Measurements from ENCODE around the gene TMEM150B.

TMEM150B gene

DNA sequence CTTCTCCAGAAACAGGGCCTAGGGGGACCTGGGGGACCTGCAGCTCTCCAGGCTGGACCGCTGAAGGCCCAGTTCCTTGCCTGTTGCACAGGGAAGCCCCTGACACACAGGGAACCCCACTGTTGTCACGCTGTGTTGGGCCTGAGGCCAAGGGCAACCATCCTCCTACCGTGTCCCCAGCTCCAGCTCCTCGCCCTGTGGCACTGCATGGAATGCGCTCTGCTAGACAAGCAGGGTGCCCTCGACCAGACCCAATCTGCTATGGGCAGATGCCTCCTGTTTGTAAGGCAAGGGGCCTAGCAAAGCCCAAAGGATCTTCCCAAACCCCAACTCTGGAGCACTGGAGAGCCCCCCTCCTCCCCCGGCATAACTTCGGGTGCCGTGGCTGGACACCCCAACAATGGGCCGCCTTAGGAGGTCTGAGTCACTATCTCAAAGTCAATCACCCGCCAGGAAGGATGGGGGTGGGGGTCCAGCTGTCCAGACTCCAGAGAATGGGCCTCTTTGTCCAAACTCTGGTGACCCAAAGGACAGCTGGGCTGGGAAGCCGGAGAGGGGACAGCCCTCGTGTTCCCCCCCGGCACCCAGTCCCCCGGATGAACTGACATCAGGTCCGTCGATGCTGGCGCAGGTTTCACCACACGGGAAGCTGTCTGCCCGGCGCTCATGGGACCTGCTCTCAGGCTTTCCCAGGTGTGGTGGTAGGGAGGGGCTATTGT is 37.6 kb downstream of the TMEM150B start:
- Histone ChIP-seq H4K91ac (ENCODE audit: low read depth, low read length) (no peak overlapping the region), H3K36me3 (ENCODE audit: control insufficient read depth in 1 of 2, insufficient read depth in 2 of 2, low read length in 2 of 2) (peaks cover 9 to 14% of the 10 kb centered on the region in 2 experiments), H3K4me3 (ENCODE audit: low read depth, low read length) (no peak overlapping the region), H3K23ac (ENCODE audit: low read length) (no peak overlapping the region), H3K14ac (ENCODE audit: low read length) (no peak overlapping the region), H3K79me2 (ENCODE audit: control insufficient read depth, insufficient read depth, low read length, poor library complexity) (no peaks in the 10 kb centered on the region), H3K9me3 (ENCODE audit: insufficient read depth, low read depth, low read length) (peaks cover 4% of the 10 kb centered on the region), H2BK120ac (ENCODE audit: insufficient read depth, low read length, poor library complexity) (no peak overlapping the region), H3K4me1 (ENCODE audit: control insufficient read depth in 1 of 2, insufficient read depth in 2 of 2, low read length in 2 of 2) (peaks cover 3 to 6% of the 10 kb centered on the region in 2 experiments), H3K9ac (ENCODE audit: low read length) (peak overlapping the region; percentile 15), H2AFZ (ENCODE audit: insufficient read depth, low read length, poor library complexity) (no peak overlapping the region), H2BK12ac (ENCODE audit: low read length) (no peak overlapping the region), H3K4ac (ENCODE audit: low read depth, low read length) (no peak overlapping the region), H2AK5ac (ENCODE audit: low read length) (no peak overlapping the region), H3K27me3 (ENCODE audit: insufficient read depth, low read length) (no peaks in the 10 kb centered on the region), H4K12ac (ENCODE audit: low read depth, low read length) (no peak overlapping the region), H2BK5ac (ENCODE audit: low read depth, low read length, poor library complexity) (no peak overlapping the region), H4K8ac (ENCODE audit: low read depth, low read length) (no peak overlapping the region), H3K4me2 (ENCODE audit: low read length) (no peak overlapping the region), H3K27ac (ENCODE audit: low read depth, low read length) (no peak overlapping the region), H3K18ac (ENCODE audit: low read length) (no peak overlapping the region), H3K79me1 (ENCODE audit: low read length) (no peaks in the 10 kb centered on the region)
- no CpG with 5 or more reads among the region's 21 CpGs for WGBS (ENCODE audit: extremely low coverage, insufficient coverage, insufficient read length)
- no peak for DNase-seq

DNA sequence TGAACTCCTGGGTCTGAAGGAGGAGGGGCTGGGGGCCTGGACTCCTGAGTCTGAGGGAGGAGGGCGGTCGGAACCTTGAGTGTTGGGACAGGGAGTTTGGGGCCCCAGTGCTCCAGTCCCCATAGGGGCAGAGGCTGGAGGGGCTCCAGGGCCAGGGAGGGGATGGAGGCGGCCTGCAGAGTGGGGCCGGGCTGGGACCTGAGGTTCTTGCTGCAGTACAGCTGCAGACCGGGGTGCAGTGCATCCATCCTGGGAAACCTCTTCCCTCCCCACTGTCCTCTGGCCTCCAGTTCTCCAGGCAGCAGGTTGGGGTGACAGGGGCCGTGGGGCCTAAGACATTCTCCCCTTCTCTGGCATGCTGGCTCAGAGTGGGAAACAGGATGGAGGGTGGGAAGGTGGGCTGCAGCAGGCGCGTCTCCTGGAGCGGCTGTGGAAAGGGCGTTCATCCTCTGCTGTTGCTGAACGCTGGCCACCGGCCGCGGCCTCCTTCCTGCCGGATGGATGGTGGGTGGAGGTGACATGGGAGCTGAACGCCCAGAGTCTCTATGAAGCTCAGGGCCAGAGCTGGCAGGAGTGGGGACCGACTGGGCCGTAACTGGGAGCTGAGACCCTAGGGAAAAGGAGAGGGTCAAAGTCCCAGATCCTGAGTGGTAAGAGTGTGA is 39.8 kb downstream of the TMEM150B start:
- no peak overlapping the region for H4K12ac ChIP-seq (ENCODE audit: low read depth, low read length)
- H2BK120ac ChIP-seq (ENCODE audit: insufficient read depth, low read length, poor library complexity), result no peak overlapping the region
- H3K4me1 ChIP-seq (ENCODE audit: control insufficient read depth in 1 of 2, insufficient read depth in 2 of 2, low read length in 2 of 2), result peaks cover 3 to 6% of the 10 kb centered on the region in 2 experiments
- peak overlapping the region; percentile 6 for H3K4me2 ChIP-seq (ENCODE audit: low read length)
- no peak overlapping the region for H3K23ac ChIP-seq (ENCODE audit: low read length)
- H3K27ac ChIP-seq (ENCODE audit: low read depth, low read length), result no peak overlapping the region
- WGBS (ENCODE audit: extremely low coverage, insufficient coverage, insufficient read length), result no CpG with 5 or more reads among the region's 18 CpGs
- no peak overlapping the region for H4K91ac ChIP-seq (ENCODE audit: low read depth, low read length)
- no peak overlapping the region for H4K8ac ChIP-seq (ENCODE audit: low read depth, low read length)
- H3K36me3 ChIP-seq (ENCODE audit: control insufficient read depth in 1 of 2, insufficient read depth in 2 of 2, low read length in 2 of 2), result peaks cover 9 to 14% of the 10 kb centered on the region in 2 experiments
- H3K9ac ChIP-seq (ENCODE audit: low read length), result no peak overlapping the region
- no peak overlapping the region for H2AK5ac ChIP-seq (ENCODE audit: low read length)
- no peak overlapping the region for H2BK12ac ChIP-seq (ENCODE audit: low read length)
- no peak overlapping the region for H2AFZ ChIP-seq (ENCODE audit: insufficient read depth, low read length, poor library complexity)
- H2BK5ac ChIP-seq (ENCODE audit: low read depth, low read length, poor library complexity), result no peak overlapping the region
- H3K79me1 ChIP-seq (ENCODE audit: low read length), result peaks cover 3% of the 10 kb centered on the region
- H3K27me3 ChIP-seq (ENCODE audit: insufficient read depth, low read length), result no peaks in the 10 kb centered on the region
- no peak overlapping the region for H3K4me3 ChIP-seq (ENCODE audit: low read depth, low read length)
- no peaks in the 10 kb centered on the region for H3K79me2 ChIP-seq (ENCODE audit: control insufficient read depth, insufficient read depth, low read length, poor library complexity)
- H3K18ac ChIP-seq (ENCODE audit: low read length), result peak overlapping the region; percentile 35
- DNase-seq, result no peak
- H3K4ac ChIP-seq (ENCODE audit: low read depth, low read length), result no peak overlapping the region
- H3K9me3 ChIP-seq (ENCODE audit: insufficient read depth, low read depth, low read length), result peaks cover 4% of the 10 kb centered on the region
- no peak overlapping the region for H3K14ac ChIP-seq (ENCODE audit: low read length)

DNA sequence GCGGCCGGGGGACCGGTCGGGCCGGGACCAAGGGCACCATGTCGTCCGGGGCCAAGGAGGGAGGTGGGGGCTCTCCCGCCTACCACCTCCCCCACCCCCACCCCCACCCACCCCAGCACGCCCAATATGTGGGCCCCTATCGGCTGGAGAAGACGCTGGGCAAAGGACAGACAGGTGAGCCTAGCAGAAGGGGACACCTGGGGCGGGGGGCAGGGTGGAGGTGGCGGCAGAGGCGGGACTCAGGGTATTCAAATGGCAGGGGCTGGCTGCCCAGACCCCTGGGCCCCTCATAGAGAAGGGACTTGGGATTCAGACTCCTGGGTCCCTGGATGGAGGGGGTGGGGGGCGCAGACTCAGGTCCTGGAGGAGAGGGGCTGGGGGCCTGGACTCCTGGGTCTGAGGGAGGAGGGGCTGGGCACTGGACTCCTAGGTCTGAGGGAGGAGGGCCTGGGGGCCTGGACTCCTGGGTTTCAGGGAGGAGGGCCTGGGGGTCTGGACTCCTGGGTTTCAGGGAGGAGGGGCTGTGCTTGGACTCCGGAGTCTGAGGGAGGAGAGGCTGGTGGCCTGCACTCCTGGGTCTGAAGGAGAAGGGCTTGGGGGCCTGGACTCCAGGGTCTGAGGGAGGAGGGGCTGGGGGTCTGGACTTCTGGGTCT is 40.6 kb downstream of the TMEM150B start:
- no CpG with 5 or more reads among the region's 16 CpGs for WGBS (ENCODE audit: extremely low coverage, insufficient coverage, insufficient read length)
- H3K79me1 ChIP-seq (ENCODE audit: low read length), result peaks cover 3% of the 10 kb centered on the region

DNA sequence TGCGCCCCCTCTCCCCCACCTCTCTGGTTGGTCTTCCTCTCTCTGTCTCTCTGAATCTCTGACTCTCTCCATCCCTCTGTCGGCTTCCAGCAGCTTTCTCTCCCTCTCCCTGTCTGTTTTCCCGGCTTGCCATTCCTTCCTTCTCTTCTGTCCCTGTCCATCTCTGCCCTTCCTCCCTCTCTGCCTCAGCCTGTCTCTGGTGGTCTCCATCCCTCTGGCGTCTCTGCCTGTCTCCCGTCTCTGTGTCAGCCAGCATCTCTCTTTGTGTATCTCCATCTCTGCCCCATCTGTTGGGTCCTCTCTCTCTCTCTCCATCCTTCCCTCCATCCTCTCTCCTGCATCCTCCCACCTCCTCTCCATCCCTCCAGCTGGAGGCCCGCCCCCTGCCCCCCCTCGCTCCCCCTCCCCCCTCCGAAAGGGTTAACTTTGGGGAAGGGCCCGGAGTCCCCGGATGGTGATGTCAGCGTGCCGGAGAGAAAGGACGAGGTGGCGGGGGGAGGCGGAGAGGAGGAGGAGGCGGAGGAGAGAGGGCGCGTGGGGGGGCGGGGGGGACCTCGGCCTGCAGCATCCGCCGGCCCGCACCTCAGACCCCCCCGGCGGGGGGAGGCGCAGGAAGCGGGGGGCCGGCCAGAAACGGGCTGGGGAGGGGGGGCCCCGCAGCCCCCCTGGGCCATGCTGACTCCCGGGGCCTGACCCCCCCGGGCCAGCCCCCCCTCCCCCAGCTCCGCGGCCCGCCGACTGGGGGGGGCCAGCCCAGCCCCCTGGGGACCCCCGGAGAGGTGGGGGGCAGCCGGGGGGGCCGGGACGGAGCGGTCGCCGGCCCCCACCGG is 41.4 kb downstream of the TMEM150B start, which contains the start of gene BRSK1:
Gene BRSK1, plus strand, starts transcription at position 450 of the 830 bp plus-strand sequence. CDS start 446 bp downstream, outside the sequence.
- Histone ChIP-seq H3K27ac (ENCODE audit: low read depth, low read length) (no peak within 1 kb of the TSS), H3K18ac (ENCODE audit: low read length) (peak within 1 kb of the TSS; percentile 43), H3K9me3 (ENCODE audit: insufficient read depth, low read depth, low read length) (peaks cover 4% of the 10 kb centered on the region), H3K4ac (ENCODE audit: low read depth, low read length) (no peak within 1 kb of the TSS), H3K27me3 (ENCODE audit: insufficient read depth, low read length) (no peaks in the 10 kb centered on the region), H3K79me1 (ENCODE audit: low read length) (peaks cover 3% of the 10 kb centered on the region), H3K14ac (ENCODE audit: low read length) (peak within 1 kb of the TSS; percentile 33), H4K12ac (ENCODE audit: low read depth, low read length) (no peak within 1 kb of the TSS), H3K23ac (ENCODE audit: low read length) (no peak within 1 kb of the TSS), H3K36me3 (ENCODE audit: control insufficient read depth in 1 of 2, insufficient read depth in 2 of 2, low read length in 2 of 2) (peaks cover 7 to 11% of the 10 kb centered on the region in 2 experiments), H3K4me2 (ENCODE audit: low read length) (peak within 1 kb of the TSS; percentile 56), H3K79me2 (ENCODE audit: control insufficient read depth, insufficient read depth, low read length, poor library complexity) (no peaks in the 10 kb centered on the region), H3K4me1 (ENCODE audit: control insufficient read depth in 1 of 2, insufficient read depth in 2 of 2, low read length in 2 of 2) (peaks cover 3 to 11% of the 10 kb centered on the region in 2 experiments), H2BK12ac (ENCODE audit: low read length) (no peak within 1 kb of the TSS), H4K8ac (ENCODE audit: low read depth, low read length) (peak within 1 kb of the TSS; percentile 51), H3K9ac (ENCODE audit: low read length) (no peak within 1 kb of the TSS), H3K4me3 (ENCODE audit: low read depth, low read length) (peak within 1 kb of the TSS; percentile 32), H2BK120ac (ENCODE audit: insufficient read depth, low read length, poor library complexity) (no peak within 1 kb of the TSS), H2AK5ac (ENCODE audit: low read length) (peak within 1 kb of the TSS; percentile 50), H2BK5ac (ENCODE audit: low read depth, low read length, poor library complexity) (no peak within 1 kb of the TSS), H2AFZ (ENCODE audit: insufficient read depth, low read length, poor library complexity) (no peak within 1 kb of the TSS), H4K91ac (ENCODE audit: low read depth, low read length) (peak within 1 kb of the TSS; percentile 37)
- DNase-seq, result no peak
- no CpG with 5 or more reads among the region's 44 CpGs for WGBS (ENCODE audit: extremely low coverage, insufficient coverage, insufficient read length)

More for the DNA sequence above, 40.6 kb downstream of the TMEM150B start:
- Histone ChIP-seq H4K91ac (ENCODE audit: low read depth, low read length) (peak overlapping the region; percentile 37), H2AK5ac (ENCODE audit: low read length) (peak overlapping the region; percentile 50), H2BK5ac (ENCODE audit: low read depth, low read length, poor library complexity) (no peak overlapping the region), H2BK120ac (ENCODE audit: insufficient read depth, low read length, poor library complexity) (no peak overlapping the region), H2BK12ac (ENCODE audit: low read length) (no peak overlapping the region), H3K36me3 (ENCODE audit: control insufficient read depth in 1 of 2, insufficient read depth in 2 of 2, low read length in 2 of 2) (peaks cover 9 to 14% of the 10 kb centered on the region in 2 experiments), H3K4me1 (ENCODE audit: control insufficient read depth in 1 of 2, insufficient read depth in 2 of 2, low read length in 2 of 2) (peaks cover 3 to 6% of the 10 kb centered on the region in 2 experiments), H4K12ac (ENCODE audit: low read depth, low read length) (no peak overlapping the region), H3K4me2 (ENCODE audit: low read length) (peak overlapping the region; percentile 56), H3K14ac (ENCODE audit: low read length) (peak overlapping the region; percentile 33), H3K9me3 (ENCODE audit: insufficient read depth, low read depth, low read length) (peaks cover 4% of the 10 kb centered on the region), H3K27ac (ENCODE audit: low read depth, low read length) (no peak overlapping the region), H3K23ac (ENCODE audit: low read length) (no peak overlapping the region), H3K18ac (ENCODE audit: low read length) (peak overlapping the region; percentile 43), H3K79me2 (ENCODE audit: control insufficient read depth, insufficient read depth, low read length, poor library complexity) (no peaks in the 10 kb centered on the region), H4K8ac (ENCODE audit: low read depth, low read length) (peak overlapping the region; percentile 51), H2AFZ (ENCODE audit: insufficient read depth, low read length, poor library complexity) (no peak overlapping the region), H3K9ac (ENCODE audit: low read length) (no peak overlapping the region), H3K27me3 (ENCODE audit: insufficient read depth, low read length) (no peaks in the 10 kb centered on the region), H3K4me3 (ENCODE audit: low read depth, low read length) (peak overlapping the region; percentile 32), H3K4ac (ENCODE audit: low read depth, low read length) (no peak overlapping the region)
- DNase-seq, result no peak

Data from trophoblast cell (in vitro differentiated cells and primary cell).